ENCODE results near the gene FOXN3.
"Not testable (repeated sequence)": the region's sequence is repeated elsewhere in the genome, so short reads cannot be mapped to it uniquely, and the experiment has no call there.

FOXN3 gene

GRCh38 chr14:89294872-89295271 lies 122.2 kb downstream of the FOXN3 start:
- H3K27me3 ChIP-seq (ENCODE audit: control insufficient read depth, insufficient read depth, low read length, poor library complexity, severe bottlenecking) = no peaks in the 10 kb centered on the region
- H3K36me3 ChIP-seq (ENCODE audit: control insufficient read depth, insufficient read depth, low read length) = no peaks in the 10 kb centered on the region
- peaks cover 22% of the 10 kb centered on the region for H3K4me1 ChIP-seq (ENCODE audit: control insufficient read depth, insufficient read depth, low read length)
- H3K9me3 ChIP-seq (ENCODE audit: control insufficient read depth, low read length) = no peaks in the 10 kb centered on the region
- no peak overlapping the region for H3K4me3 ChIP-seq (ENCODE audit: insufficient read depth, low read depth, low read length)
- WGBS, 2 experiments = 90 to 92% methylated on average over 6 of the region's 6 CpGs
- no peak overlapping the region for H3K27ac ChIP-seq (ENCODE audit: insufficient read depth, low read depth, low read length, poor library complexity, severe bottlenecking)

GRCh38 chr14:89294469-89294868 lies 122.6 kb downstream of the FOXN3 start:
- 78 to 82% methylated on average over 4 of the region's 4 CpGs for WGBS, 2 experiments
- H3K36me3 ChIP-seq (ENCODE audit: control insufficient read depth, insufficient read depth, low read length); H3K9me3 ChIP-seq (ENCODE audit: control insufficient read depth, low read length); H3K4me3 ChIP-seq (ENCODE audit: insufficient read depth, low read depth, low read length); H3K27me3 ChIP-seq (ENCODE audit: control insufficient read depth, insufficient read depth, low read length, poor library complexity, severe bottlenecking); H3K27ac ChIP-seq (ENCODE audit: insufficient read depth, low read depth, low read length, poor library complexity, severe bottlenecking): not testable (repeated sequence)
- H3K4me1 ChIP-seq (ENCODE audit: control insufficient read depth, insufficient read depth, low read length) = peaks cover 22% of the 10 kb centered on the region

GRCh38 chr14:89294060-89294459 lies 123.0 kb downstream of the FOXN3 start:
- peaks cover 22% of the 10 kb centered on the region for H3K4me1 ChIP-seq (ENCODE audit: control insufficient read depth, insufficient read depth, low read length)
- no peak overlapping the region for H3K27ac ChIP-seq (ENCODE audit: insufficient read depth, low read depth, low read length, poor library complexity, severe bottlenecking)
- no peak overlapping the region for H3K4me3 ChIP-seq (ENCODE audit: insufficient read depth, low read depth, low read length)
- no peaks in the 10 kb centered on the region for H3K36me3 ChIP-seq (ENCODE audit: control insufficient read depth, insufficient read depth, low read length)
- WGBS, 2 experiments = 63 to 70% methylated on average over 7 of the region's 7 CpGs
- no peaks in the 10 kb centered on the region for H3K9me3 ChIP-seq (ENCODE audit: control insufficient read depth, low read length)
- H3K27me3 ChIP-seq (ENCODE audit: control insufficient read depth, insufficient read depth, low read length, poor library complexity, severe bottlenecking) = no peaks in the 10 kb centered on the region

GRCh38 chr14:89293314-89293916 lies 123.6 kb downstream of the FOXN3 start:
- Histone ChIP-seq H3K27me3 (ENCODE audit: control insufficient read depth, insufficient read depth, low read length, poor library complexity, severe bottlenecking) (no peaks in the 10 kb centered on the region), H3K9me3 (ENCODE audit: control insufficient read depth, low read length) (no peaks in the 10 kb centered on the region), H3K27ac (ENCODE audit: insufficient read depth, low read depth, low read length, poor library complexity, severe bottlenecking) (no peak overlapping the region), H3K4me1 (ENCODE audit: control insufficient read depth, insufficient read depth, low read length) (peaks cover 22% of the 10 kb centered on the region), H3K36me3 (ENCODE audit: control insufficient read depth, insufficient read depth, low read length) (no peaks in the 10 kb centered on the region), H3K4me3 (ENCODE audit: insufficient read depth, low read depth, low read length) (no peak overlapping the region)
- WGBS, 2 experiments = 33 to 36% methylated on average over 6 of the region's 6 CpGs

GRCh38 chr14:89292579-89293313 lies 124.3 kb downstream of the FOXN3 start:
- Histone ChIP-seq H3K27me3 (ENCODE audit: control insufficient read depth, insufficient read depth, low read length, poor library complexity, severe bottlenecking) (no peaks in the 10 kb centered on the region), H3K4me1 (ENCODE audit: control insufficient read depth, insufficient read depth, low read length) (peaks cover 22% of the 10 kb centered on the region), H3K36me3 (ENCODE audit: control insufficient read depth, insufficient read depth, low read length) (no peaks in the 10 kb centered on the region), H3K9me3 (ENCODE audit: control insufficient read depth, low read length) (no peaks in the 10 kb centered on the region), H3K4me3 (ENCODE audit: insufficient read depth, low read depth, low read length) (no peak overlapping the region), H3K27ac (ENCODE audit: insufficient read depth, low read depth, low read length, poor library complexity, severe bottlenecking) (no peak overlapping the region)
- WGBS, 2 experiments = 81 to 83% methylated on average over 13 of the region's 13 CpGs

- 45 to 61% methylated on average over 9 of the region's 9 CpGs for WGBS, 2 experiments
These were observed 125.6 kb downstream of the FOXN3 start for GRCh38 chr14:89291351-89291940.

GRCh38 chr14:89290813-89291212 lies 126.2 kb downstream of the FOXN3 start:
- Histone ChIP-seq H3K9me3 (ENCODE audit: control insufficient read depth, low read length) (no peaks in the 10 kb centered on the region), H3K36me3 (ENCODE audit: control insufficient read depth, insufficient read depth, low read length) (no peaks in the 10 kb centered on the region), H3K27ac (ENCODE audit: insufficient read depth, low read depth, low read length, poor library complexity, severe bottlenecking) (no peak overlapping the region), H3K4me3 (ENCODE audit: insufficient read depth, low read depth, low read length) (no peak overlapping the region), H3K4me1 (ENCODE audit: control insufficient read depth, insufficient read depth, low read length) (peaks cover 22% of the 10 kb centered on the region), H3K27me3 (ENCODE audit: control insufficient read depth, insufficient read depth, low read length, poor library complexity, severe bottlenecking) (no peaks in the 10 kb centered on the region)
- WGBS, 2 experiments = 93 to 95% methylated on average over 8 of the region's 8 CpGs

More at GRCh38 chr14:89291351-89291940, 125.6 kb downstream of the FOXN3 start:
- Histone ChIP-seq H3K27me3 (ENCODE audit: control insufficient read depth, insufficient read depth, low read length, poor library complexity, severe bottlenecking) (no peaks in the 10 kb centered on the region), H3K4me3 (ENCODE audit: insufficient read depth, low read depth, low read length) (no peak overlapping the region), H3K9me3 (ENCODE audit: control insufficient read depth, low read length) (no peaks in the 10 kb centered on the region), H3K36me3 (ENCODE audit: control insufficient read depth, insufficient read depth, low read length) (no peaks in the 10 kb centered on the region), H3K27ac (ENCODE audit: insufficient read depth, low read depth, low read length, poor library complexity, severe bottlenecking) (no peak overlapping the region), H3K4me1 (ENCODE audit: control insufficient read depth, insufficient read depth, low read length) (peaks cover 22% of the 10 kb centered on the region)

GRCh38 chr14:89289477-89289876 lies 127.6 kb downstream of the FOXN3 start:
- H3K4me1 ChIP-seq (ENCODE audit: control insufficient read depth, insufficient read depth, low read length) = peaks cover 21% of the 10 kb centered on the region
- no peak overlapping the region for H3K4me3 ChIP-seq (ENCODE audit: insufficient read depth, low read depth, low read length)
- no peaks in the 10 kb centered on the region for H3K36me3 ChIP-seq (ENCODE audit: control insufficient read depth, insufficient read depth, low read length)
- no peaks in the 10 kb centered on the region for H3K9me3 ChIP-seq (ENCODE audit: control insufficient read depth, low read length)
- no peaks in the 10 kb centered on the region for H3K27me3 ChIP-seq (ENCODE audit: control insufficient read depth, insufficient read depth, low read length, poor library complexity, severe bottlenecking)
- WGBS, 2 experiments = 73 to 76% methylated on average over 4 of the region's 5 CpGs
- H3K27ac ChIP-seq (ENCODE audit: insufficient read depth, low read depth, low read length, poor library complexity, severe bottlenecking) = no peak overlapping the region

- H3K4me3 ChIP-seq (ENCODE audit: insufficient read depth, low read depth, low read length) = no peak overlapping the region
- 92 to 100% methylated on average over 3 of the region's 3 CpGs for WGBS, 2 experiments
- H3K9me3 ChIP-seq (ENCODE audit: control insufficient read depth, low read length) = no peaks in the 10 kb centered on the region
These were observed 128.9 kb downstream of the FOXN3 start for GRCh38 chr14:89288114-89288513.

GRCh38 chr14:89284333-89285058 lies 132.5 kb downstream of the FOXN3 start:
- Histone ChIP-seq H3K4me1 (ENCODE audit: control insufficient read depth, insufficient read depth, low read length) (no peaks in the 10 kb centered on the region), H3K36me3 (ENCODE audit: control insufficient read depth, insufficient read depth, low read length) (no peaks in the 10 kb centered on the region), H3K27ac (ENCODE audit: insufficient read depth, low read depth, low read length, poor library complexity, severe bottlenecking) (no peak overlapping the region), H3K9me3 (ENCODE audit: control insufficient read depth, low read length) (no peaks in the 10 kb centered on the region), H3K4me3 (ENCODE audit: insufficient read depth, low read depth, low read length) (no peak overlapping the region), H3K27me3 (ENCODE audit: control insufficient read depth, insufficient read depth, low read length, poor library complexity, severe bottlenecking) (no peaks in the 10 kb centered on the region)
- WGBS, 2 experiments = 88% methylated on average over 13 of the region's 13 CpGs

More at GRCh38 chr14:89288114-89288513, 128.9 kb downstream of the FOXN3 start:
- Histone ChIP-seq H3K27me3 (ENCODE audit: control insufficient read depth, insufficient read depth, low read length, poor library complexity, severe bottlenecking) (no peaks in the 10 kb centered on the region), H3K27ac (ENCODE audit: insufficient read depth, low read depth, low read length, poor library complexity, severe bottlenecking) (no peak overlapping the region), H3K4me1 (ENCODE audit: control insufficient read depth, insufficient read depth, low read length) (peaks cover 9% of the 10 kb centered on the region), H3K36me3 (ENCODE audit: control insufficient read depth, insufficient read depth, low read length) (no peaks in the 10 kb centered on the region)

Measured in ectodermal cell (in vitro differentiated cells).